Omental fat pad (tissue), 4 donors: Measurements from ENCODE around the gene SPEN. TPM values are rescaled to one million over a fixed set of nuclear protein-coding genes. Genes with fewer than 3 reads are reported as not detected.

Source experiments
- ATAC-seq: fragments of 150-250 bp; one replicate; pipeline ENCODE4 v1.9.1; 2016; ENCODE audit warnings: mild to moderate bottlenecking, moderate library complexity; ENCODE audit not compliant: low FRiP score
- DNase-seq: peaks from one replicate; pipeline ENCODE4 v3.0.0-alpha.2; 2019; ENCODE audit warnings: low spot score
- total RNA-seq, 4 donors: library from RNA; depleted of rRNA; stranded (reverse); fragments of >200 nt; gene quantifications; one replicate each; pipeline ENCODE4 v1.1.0, GENCODE V29; 2016
- TF ChIP-seq, protein P1 (sequence below), 3 donors: fragments of 450-650 bp; IDR thresholded peaks; one replicate each; pipeline ENCODE4 v1.5.1; 2016 to 2017; ENCODE audit warnings: antibody characterized with exemption in 3 of 3, mild to moderate bottlenecking in 3 of 3, moderate library complexity in 2 of 3

Gene SPEN
- total RNA-seq, 4 donors from 2014 or later = 33.4 to 64.0 (median 51.5) TPM

DNA sequence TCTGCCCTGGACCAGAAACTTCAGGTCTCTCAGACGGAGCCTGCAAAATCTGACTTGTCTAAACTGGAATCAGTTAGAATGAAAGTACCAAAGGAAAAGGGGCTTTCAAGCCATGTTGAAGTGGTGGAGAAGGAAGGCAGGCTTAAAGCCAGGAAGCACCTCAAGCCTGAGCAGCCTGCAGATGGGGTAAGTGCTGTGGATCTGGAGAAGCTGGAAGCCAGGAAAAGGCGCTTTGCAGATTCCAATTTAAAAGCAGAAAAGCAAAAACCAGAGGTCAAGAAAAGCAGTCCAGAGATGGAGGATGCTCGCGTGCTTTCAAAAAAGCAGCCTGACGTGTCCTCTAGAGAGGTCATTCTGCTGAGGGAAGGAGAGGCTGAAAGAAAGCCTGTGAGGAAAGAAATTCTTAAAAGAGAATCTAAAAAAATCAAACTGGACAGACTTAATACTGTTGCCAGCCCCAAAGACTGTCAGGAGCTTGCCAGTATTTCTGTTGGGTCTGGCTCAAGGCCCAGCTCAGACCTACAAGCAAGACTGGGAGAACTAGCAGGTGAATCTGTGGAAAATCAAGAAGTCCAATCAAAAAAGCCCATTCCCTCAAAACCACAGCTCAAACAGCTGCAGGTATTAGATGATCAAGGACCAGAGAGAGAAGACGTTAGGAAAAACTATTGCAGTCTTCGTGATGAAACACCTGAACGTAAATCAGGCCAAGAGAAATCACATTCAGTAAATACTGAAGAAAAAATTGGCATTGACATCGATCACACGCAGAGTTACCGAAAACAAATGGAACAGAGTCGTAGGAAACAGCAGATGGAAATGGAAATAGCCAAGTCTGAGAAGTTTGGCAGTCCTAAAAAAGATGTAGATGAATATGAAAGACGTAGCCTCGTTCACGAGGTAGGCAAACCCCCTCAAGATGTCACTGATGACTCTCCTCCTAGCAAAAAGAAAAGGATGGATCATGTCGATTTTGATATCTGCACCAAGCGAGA is 81.8 kb downstream of the SPEN start:
- no peak for ATAC-seq
- TF ChIP-seq, protein P1, sequence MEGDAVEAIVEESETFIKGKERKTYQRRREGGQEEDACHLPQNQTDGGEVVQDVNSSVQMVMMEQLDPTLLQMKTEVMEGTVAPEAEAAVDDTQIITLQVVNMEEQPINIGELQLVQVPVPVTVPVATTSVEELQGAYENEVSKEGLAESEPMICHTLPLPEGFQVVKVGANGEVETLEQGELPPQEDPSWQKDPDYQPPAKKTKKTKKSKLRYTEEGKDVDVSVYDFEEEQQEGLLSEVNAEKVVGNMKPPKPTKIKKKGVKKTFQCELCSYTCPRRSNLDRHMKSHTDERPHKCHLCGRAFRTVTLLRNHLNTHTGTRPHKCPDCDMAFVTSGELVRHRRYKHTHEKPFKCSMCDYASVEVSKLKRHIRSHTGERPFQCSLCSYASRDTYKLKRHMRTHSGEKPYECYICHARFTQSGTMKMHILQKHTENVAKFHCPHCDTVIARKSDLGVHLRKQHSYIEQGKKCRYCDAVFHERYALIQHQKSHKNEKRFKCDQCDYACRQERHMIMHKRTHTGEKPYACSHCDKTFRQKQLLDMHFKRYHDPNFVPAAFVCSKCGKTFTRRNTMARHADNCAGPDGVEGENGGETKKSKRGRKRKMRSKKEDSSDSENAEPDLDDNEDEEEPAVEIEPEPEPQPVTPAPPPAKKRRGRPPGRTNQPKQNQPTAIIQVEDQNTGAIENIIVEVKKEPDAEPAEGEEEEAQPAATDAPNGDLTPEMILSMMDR (IDR thresholded peaks at IDR 0.05) = no peak
- DNase-seq = no peak

DNA sequence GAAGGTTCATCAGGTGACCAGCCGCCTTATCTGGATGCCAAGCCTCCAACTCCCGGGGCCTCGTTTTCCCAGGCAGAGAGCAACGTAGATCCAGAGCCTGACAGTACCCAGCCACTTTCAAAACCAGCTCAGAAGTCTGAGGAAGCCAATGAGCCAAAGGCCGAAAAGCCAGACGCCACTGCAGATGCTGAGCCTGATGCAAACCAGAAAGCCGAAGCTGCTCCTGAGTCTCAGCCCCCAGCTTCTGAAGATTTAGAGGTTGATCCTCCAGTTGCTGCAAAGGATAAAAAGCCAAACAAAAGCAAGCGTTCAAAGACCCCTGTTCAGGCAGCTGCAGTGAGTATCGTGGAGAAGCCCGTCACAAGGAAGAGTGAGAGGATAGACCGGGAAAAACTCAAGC is 83.9 kb downstream of the SPEN start:
- no peak for DNase-seq
- no peak for ATAC-seq
- TF ChIP-seq, protein P1 (IDR thresholded peaks at IDR 0.05) = no peak

DNA sequence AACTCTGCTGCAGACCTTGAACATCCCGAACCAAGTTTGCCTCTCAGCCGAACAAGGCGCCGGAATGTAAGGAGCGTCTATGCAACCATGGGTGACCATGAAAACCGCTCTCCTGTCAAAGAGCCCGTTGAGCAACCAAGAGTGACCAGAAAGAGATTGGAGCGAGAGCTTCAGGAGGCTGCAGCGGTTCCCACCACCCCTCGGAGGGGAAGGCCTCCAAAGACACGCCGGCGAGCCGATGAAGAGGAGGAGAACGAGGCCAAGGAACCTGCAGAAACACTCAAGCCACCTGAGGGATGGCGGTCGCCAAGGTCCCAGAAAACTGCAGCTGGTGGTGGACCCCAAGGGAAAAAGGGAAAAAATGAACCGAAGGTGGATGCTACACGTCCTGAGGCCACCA is 84.4 kb downstream of the SPEN start:
- no peak for DNase-seq
- ATAC-seq = no peak
- TF ChIP-seq, protein P1 (IDR thresholded peaks at IDR 0.05) = no peak

DNA sequence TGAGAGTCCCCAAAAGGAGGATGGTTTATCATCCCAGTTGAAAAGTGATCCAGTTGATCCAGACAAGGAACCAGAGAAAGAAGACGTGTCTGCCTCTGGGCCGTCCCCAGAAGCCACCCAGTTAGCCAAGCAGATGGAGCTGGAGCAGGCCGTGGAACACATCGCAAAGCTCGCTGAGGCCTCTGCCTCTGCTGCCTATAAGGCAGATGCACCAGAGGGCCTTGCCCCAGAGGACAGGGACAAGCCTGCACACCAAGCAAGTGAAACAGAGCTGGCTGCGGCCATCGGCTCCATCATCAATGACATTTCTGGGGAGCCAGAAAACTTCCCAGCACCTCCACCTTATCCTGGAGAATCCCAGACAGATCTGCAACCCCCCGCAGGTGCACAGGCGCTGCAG is 85.1 kb downstream of the SPEN start:
- ATAC-seq = no peak
- TF ChIP-seq, protein P1 (IDR thresholded peaks at IDR 0.05) = no peak
- DNase-seq = no peak

DNA sequence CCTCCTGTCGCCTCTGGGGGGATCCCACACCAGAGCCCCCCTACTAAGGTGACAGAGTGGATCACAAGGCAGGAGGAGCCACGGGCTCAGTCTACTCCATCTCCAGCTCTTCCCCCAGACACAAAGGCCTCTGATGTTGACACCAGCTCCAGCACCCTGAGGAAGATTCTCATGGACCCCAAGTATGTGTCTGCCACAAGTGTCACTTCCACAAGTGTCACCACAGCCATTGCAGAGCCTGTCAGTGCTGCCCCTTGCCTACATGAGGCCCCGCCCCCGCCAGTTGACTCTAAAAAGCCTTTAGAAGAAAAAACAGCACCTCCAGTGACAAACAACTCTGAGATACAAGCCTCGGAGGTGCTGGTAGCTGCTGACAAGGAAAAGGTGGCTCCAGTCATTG is 86.2 kb downstream of the SPEN start:
- no peak for DNase-seq
- no peak for ATAC-seq
- TF ChIP-seq, protein P1 (IDR thresholded peaks at IDR 0.05) = no peak

DNA sequence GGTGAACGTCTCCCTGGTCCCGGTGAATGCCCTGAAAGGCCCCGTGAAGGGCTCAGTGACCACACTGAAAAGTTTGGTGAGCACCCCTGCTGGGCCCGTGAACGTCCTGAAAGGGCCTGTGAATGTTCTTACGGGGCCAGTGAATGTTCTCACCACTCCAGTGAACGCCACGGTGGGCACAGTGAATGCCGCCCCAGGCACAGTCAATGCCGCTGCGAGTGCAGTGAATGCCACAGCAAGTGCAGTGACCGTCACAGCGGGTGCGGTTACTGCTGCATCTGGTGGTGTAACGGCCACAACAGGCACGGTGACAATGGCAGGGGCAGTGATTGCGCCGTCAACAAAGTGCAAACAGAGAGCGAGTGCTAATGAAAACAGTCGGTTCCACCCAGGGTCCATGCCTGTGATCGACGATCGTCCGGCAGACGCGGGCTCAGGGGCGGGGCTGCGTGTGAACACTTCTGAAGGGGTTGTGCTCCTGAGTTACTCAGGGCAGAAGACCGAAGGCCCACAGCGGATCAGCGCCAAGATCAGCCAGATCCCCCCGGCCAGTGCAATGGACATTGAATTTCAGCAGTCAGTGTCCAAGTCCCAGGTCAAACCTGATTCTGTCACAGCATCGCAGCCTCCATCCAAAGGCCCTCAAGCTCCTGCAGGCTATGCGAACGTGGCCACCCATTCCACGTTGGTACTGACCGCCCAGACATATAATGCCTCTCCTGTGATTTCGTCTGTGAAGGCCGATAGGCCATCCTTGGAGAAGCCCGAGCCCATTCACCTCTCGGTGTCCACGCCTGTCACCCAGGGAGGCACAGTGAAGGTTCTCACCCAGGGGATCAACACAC is 86.9 kb downstream of the SPEN start:
- ATAC-seq (no peak), DNase-seq (no peak)
- TF ChIP-seq, protein P1 (IDR thresholded peaks at IDR 0.05) = no peak
